SIG-M5 treated with dmso at 0.1 percent for 504 hours (cell line): ENCODE data around the gene TNFRSF12A.

Source experiments
- DNase-seq: peaks from one replicate; lab custom pipeline; 2025; ENCODE audit not compliant: unreplicated experiment; lab: John Stamatoyannopoulos, UW

Gene TNFRSF12A, protein sequence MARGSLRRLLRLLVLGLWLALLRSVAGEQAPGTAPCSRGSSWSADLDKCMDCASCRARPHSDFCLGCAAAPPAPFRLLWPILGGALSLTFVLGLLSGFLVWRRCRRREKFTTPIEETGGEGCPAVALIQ

GRCh38 chr16:3020247-3020603, at the start of gene TNFRSF12A:
TNFRSF12A (plus strand) TSS chr16:3020368; CDS start chr16:3020398, 30 bp downstream.
- peak; percentile 70 for DNase-seq

DNA sequence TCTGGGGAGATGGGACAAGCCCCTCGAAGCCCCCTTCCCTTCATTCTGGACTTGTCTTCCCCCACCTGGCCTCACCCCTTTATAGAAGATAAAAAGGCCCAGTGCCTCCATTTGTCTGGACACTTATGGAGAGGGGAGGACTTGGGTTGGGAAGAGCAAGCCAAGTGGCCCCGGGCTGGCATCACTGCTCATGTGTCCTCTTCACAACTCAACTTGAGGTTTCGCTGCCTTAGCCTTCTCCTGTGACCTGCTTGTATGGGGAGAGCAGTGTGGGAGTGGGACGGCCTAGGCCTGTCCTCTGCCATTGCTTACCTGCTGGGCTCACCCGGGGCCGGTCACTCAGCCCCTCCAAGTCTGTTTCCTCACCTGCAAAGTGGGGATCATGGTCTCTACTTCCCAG, 49.6 kb upstream of the TNFRSF12A start:
- DNase-seq, result no peak

GRCh38 chr16:2971134-2971984, 48.8 kb upstream of the TNFRSF12A start:
- no peak for DNase-seq

GRCh38 chr16:2971985-2972784, 48.0 kb upstream of the TNFRSF12A start:
- DNase-seq, result no peak

GRCh38 chr16:2973093-2973492, 47.1 kb upstream of the TNFRSF12A start:
- DNase-seq, result no peak

DNA sequence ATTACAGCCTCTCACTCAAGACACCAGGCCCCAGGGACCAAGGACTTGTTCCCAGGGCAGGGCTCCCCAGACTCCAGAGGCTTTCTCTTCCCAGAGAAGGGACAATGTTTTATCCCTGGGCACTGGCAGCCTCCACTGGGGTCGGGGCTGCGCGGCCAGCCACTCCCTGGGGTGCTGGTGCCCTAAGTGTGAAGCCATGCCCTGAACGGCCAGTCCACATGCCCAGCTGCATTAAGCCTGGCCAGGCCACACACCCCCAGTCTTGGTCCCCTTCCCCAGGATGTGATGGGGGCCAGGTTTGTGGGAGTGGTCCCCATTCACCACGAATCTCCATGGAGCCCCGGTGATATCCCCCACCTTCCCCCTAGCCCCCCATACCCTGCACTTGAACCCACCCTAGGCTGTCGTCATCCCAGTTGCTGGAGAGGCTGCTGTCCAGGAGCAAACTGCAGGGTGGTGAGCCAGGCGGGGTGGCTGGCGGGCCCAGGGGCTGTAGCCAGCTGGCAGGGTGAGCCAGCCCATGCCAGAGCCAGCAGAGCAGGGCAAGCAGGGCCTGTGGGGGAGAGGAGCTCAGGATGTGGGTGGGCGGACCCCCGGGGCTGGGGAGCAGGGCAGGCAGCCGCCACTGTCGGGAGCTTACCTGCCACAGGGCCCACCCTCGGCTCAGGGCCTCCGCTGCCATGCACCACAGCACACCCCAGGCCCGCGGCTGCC, 46.4 kb upstream of the TNFRSF12A start:
- DNase-seq, result no peak

GRCh38 chr16:2974319-2975056, 45.7 kb upstream of the TNFRSF12A start:
- DNase-seq, result no peak

DNA sequence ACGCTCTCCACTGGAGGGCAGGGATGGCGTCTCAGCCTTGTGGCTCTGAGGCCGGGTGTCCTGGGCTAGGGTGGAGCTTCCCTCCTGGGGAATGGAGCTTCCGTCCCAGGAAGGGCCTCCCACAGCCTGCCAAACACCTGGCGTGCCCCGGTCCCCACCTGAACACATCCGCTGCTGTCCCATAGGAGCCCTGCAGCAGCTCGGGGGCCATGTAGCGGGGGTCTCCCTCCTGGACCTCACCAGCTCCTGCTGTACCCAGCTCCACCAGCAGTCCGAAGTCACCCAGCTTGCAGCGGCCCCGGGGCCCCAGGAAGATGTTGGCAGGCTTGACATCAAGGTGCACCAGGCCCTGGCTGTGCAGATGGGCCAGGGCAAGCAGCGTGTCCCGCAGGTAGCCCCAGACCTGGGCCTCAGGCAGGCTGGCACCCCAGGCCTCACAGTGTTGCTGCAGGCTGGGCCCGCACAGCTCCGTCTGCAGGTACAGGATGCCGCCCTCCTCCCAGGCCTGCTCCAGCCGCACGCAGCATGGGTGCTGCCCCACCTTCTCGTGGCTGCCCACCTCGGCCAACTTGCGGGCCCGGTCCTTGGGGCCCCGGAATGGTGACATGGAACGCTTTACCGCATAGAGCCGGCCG, 44.9 kb upstream of the TNFRSF12A start:
- no peak for DNase-seq

DNA sequence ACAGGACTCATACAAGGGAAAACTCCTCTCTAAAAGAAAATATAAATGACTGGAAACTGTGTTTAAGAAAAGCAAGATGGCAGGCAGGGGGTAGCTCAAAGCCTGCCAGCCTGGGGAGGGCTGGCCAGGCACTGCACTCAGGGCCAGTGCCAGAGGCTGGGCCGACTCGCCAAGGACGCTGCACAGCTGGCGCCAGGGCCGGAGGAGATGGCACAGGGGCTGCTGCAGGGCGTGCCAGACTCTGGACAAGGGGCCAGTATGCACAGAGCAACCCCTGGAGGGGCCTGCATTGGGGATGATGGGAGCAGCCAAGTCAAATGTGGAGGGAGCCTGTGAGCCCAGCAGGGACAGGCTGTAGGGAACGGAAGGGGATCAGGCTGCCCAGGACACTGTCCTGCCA, 44.0 kb upstream of the TNFRSF12A start:
- no peak for DNase-seq

DNA sequence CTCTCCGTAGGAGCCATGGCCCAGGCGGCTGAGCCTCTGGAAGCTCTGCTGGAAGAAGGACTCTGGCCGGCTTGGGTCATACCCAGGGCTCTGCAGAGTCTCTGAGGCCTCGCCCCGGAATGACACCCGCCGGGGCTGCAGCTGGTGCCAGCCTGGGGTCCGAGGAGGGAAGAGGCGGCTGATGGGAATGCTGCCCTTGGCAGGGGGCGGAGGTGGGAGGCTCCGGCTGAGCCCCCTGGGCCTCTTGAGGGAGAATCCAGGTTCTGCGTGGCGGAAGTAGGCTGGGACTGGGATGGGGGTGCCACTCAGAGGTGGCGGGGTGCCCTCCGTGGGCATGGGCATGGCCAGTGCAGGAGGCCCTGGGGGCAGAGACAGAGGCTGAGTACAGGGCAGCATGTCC, 43.5 kb upstream of the TNFRSF12A start:
- DNase-seq, result no peak

DNA sequence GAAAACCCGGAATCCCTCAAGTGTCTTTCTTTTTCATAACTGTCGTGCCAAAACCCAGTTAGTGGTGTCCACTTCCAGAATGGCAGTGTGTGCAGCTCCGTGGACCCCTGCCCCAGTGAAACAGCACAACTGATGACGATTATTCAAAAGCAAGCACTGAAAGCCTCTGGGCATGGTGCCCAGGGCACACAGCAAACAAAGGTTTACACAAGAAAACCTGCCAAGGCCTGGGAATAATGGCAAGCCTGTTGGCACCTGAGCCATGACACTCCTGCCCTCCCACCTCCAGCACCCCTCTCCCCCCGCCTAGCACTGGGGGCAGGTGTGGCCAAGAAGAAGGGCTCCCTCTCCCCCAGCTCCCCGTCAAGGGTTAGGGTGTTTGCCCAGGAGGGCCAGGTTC, 42.7 kb upstream of the TNFRSF12A start:
- no peak for DNase-seq

GRCh38 chr16:2979669-2980226, 40.4 kb upstream of the TNFRSF12A start:
- no peak for DNase-seq

GRCh38 chr16:2980227-2981176, 39.7 kb upstream of the TNFRSF12A start, which contains the start of gene PKMYT1:
PKMYT1 (minus strand) TSS chr16:2980446; CDS start chr16:2979657, 789 bp downstream.
- DNase-seq, result peak; percentile 79

- no peak for DNase-seq
Observed at GRCh38 chr16:2981177-2981898, 38.8 kb upstream of the TNFRSF12A start.

DNA sequence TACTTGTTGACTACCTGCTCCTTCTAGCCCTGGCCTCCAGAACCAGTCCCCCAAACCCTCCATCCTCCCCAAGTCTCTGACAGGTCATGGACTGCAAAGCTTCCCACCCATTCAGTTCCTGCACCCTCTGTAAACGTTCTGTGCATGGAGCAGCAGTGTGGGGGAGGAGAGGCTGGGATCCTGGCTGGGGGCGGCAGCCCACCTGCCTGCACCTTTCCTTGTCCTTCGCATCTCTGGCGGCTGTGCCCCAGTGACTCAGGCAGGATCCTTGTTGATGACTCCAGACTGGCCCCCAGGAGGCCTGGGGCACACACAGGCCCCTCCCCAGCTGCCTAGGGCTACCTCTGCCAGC, 38.3 kb upstream of the TNFRSF12A start:
- DNase-seq, result no peak

DNA sequence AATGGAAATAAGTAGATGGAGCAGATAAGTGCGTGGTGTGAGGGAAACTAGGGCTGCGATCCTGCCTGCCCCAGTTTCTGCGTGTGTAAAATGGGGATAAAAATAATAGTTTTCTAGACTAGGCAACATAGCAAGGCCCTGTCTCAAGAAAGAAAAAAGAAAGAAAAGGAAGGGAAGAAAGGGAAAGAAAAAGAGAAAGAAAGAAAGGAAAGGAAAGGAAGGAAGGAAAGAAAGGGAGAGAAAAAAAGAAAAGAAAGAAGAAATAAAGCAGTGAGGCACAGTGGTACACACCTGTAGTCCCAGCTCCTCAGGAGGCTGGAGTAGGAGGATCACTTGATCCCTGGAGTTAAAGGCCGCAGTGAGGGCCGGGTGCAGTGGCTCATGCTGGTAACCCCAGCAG, 37.8 kb upstream of the TNFRSF12A start:
- DNase-seq, result no peak

DNA sequence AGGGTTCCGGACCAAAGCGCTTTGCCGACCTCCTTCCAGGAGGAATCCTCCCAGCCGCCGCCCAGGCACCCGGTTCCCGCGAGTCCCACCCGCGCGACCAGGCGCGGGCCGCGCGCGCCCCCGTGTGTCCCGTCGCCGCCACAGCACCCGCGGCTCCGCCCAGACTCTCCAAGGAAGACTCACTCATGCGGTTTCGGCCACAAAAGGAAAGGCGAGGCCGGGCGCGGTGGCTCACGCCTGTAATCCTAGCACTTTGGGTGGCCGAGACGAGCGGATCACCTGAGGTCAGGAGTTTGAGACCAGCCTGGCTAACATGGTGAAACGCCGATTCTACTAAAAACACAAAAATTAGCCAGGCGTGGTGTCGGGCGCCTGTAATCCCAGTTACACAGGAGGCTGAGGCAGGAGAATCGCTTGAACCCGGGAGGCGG, 36.4 kb upstream of the TNFRSF12A start:
- DNase-seq, result peak; percentile 67

DNA sequence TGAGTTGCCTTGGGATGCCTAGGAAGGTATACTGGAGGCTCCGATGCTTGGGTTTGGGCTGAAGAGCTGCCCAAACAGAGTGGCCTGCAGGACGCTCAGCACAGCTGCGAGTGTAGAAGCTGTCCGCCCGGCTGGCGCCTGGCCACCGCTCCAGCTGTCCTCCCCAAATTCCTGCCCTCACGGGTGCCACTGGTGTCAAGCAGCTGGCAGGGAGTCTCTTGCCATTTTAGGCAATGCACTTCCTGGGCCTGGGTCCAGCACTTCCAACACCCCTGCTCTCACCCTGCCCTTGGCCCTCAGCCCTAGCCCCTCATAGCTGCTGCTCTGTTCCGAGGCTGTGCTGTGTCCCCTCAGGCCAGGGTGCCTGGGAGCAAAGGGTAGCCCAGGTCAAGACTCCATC, 34.7 kb upstream of the TNFRSF12A start:
- no peak for DNase-seq
